A673 (cell line): ENCODE results near the gene TRIM13. TPM values are rescaled to one million over a fixed set of nuclear protein-coding genes. Genes with fewer than 3 reads are reported as not detected.
A peak's percentile ranks its signal among the peaks of the same experiment; 100 is the strongest.
"Not testable (repeated sequence)": the region's sequence is repeated elsewhere in the genome, so short reads cannot be mapped to it uniquely, and the experiment has no call there.

Source experiments
- Bru-seq: library from RNA; stranded (reverse); fragments of 400-500 nt; gene quantifications from one replicate; lab custom pipeline; 2021; lab: Mats Ljungman, UMichigan
- BruChase-seq, 2 experiments: library from RNA; stranded (reverse); fragments of 400-500 nt; gene quantifications; one replicate each; lab custom pipeline; 2021; lab: Mats Ljungman, UMichigan
- BruUV-seq: library from RNA; stranded (reverse); fragments of 400-500 nt; replicated peaks from 2 replicates; lab custom pipeline; 2021; lab: Mats Ljungman, UMichigan
- CTCF ChIA-PET: fragments of 300-600 bp; sonication (Branson Sonifier 250); formaldehyde crosslinking; loops from one replicate; lab custom pipeline; 2022; ENCODE audit warnings: antibody characterized with exemption; lab: Charles Lee
- POLR2A ChIA-PET: fragments of 300-600 bp; sonication (Branson Sonifier 250); formaldehyde crosslinking; loops from one replicate; lab custom pipeline; 2022; ENCODE audit warnings: antibody characterized with exemption; ENCODE audit not compliant: low non-redundant PET; lab: Charles Lee
- DNase-seq: peaks from one replicate; pipeline ENCODE4 v3.0.0-alpha.2; 2015; ENCODE audit warnings: low spot score
- H3K27ac ChIP-seq: fragments of 200-600 bp; sonication (generic); 2 replicates; pipeline ENCODE4 v1.5.1; 2016; ENCODE audit warnings: mixed run types, low read depth, mild to moderate bottlenecking, mixed read lengths, antibody characterized with exemption, low read length; ENCODE audit not compliant: poor library complexity, severe bottlenecking
- H3K27me3 ChIP-seq: fragments of 200-600 bp; sonication (generic); replicated peaks from 2 replicates; pipeline ENCODE4 v1.6.1; 2017; ENCODE audit warnings: mixed run types, low read depth, mild to moderate bottlenecking, mixed read lengths, antibody characterized with exemption, low read length; ENCODE audit not compliant: insufficient read depth, poor library complexity
- H3K36me3 ChIP-seq: fragments of 200-600 bp; sonication (generic); 2 replicates; pipeline ENCODE4 v1.6.1; 2016; ENCODE audit warnings: mixed run types, mild to moderate bottlenecking, mixed read lengths, antibody characterized with exemption, low read length; ENCODE audit not compliant: insufficient read depth, poor library complexity, severe bottlenecking
- H3K4me1 ChIP-seq: fragments of 200-600 bp; sonication (generic); 2 replicates; pipeline ENCODE4 v1.6.1; 2017; ENCODE audit warnings: mixed run types, mild to moderate bottlenecking, mixed read lengths, antibody characterized with exemption, low read length; ENCODE audit not compliant: insufficient read depth, poor library complexity, severe bottlenecking
- H3K4me3 ChIP-seq: fragments of 200-600 bp; sonication (generic); 2 replicates; pipeline ENCODE4 v1.5.1; 2016; ENCODE audit warnings: low read depth, mixed run types, mild to moderate bottlenecking, mixed read lengths, low read length; ENCODE audit not compliant: poor library complexity, severe bottlenecking
- H3K9me3 ChIP-seq: fragments of 200-600 bp; sonication (generic); 2 replicates; pipeline ENCODE4 v1.6.1; 2016; ENCODE audit warnings: mixed run types, low read depth, mild to moderate bottlenecking, mixed read lengths, antibody characterized with exemption, low read length; ENCODE audit not compliant: poor library complexity, severe bottlenecking
- CTCF ChIP-seq: fragments of 300-800, 200-600 bp; sonication (generic); conservative IDR thresholded peaks from 2 replicates; pipeline ENCODE4 v1.5.1; 2017; ENCODE audit warnings: low read depth, mild to moderate bottlenecking, antibody characterized with exemption, low read length, moderate library complexity, mixed read lengths
- EZH2 ChIP-seq: fragments of 200-600 bp; sonication (generic); IDR thresholded peaks from 2 replicates; pipeline ENCODE4 v1.6.1; 2017; ENCODE audit warnings: borderline replicate concordance, low read depth, mild to moderate bottlenecking, mixed read lengths, antibody characterized with exemption, low read length; ENCODE audit not compliant: poor library complexity, severe bottlenecking
- intact Hi-C: fragments of 100-400 bp; cut with micrococcal nuclease; formaldehyde crosslinking; loops from one replicate; pipeline ENCODE4 v1.10.0; 2022; ENCODE audit not compliant: unreplicated experiment
- long read RNA-seq: library from polyadenylated mRNA; stranded (forward); transcript quantifications from one replicate; pipeline ENCODE4 v2.0.0, GENCODE V29; 2022
- total RNA-seq: library from RNA; stranded (reverse); gene quantifications from 2 replicates; pipeline ENCODE4 v1.2.3, GENCODE V29; 2021

TRIM13 gene
- total RNA-seq (36.9 and 38.7 TPM in 2 replicates), Bru-seq, nascent RNA (percentile 95 among the genes with signal in this experiment), BruChase-seq, experiment 1, labeled RNA remaining after a 2-hour chase (percentile 94 among the genes with signal in this experiment), BruChase-seq, experiment 2, labeled RNA remaining after a 6-hour chase (percentile 81 among the genes with signal in this experiment)
- long read RNA-seq, full-length matches to known transcripts, result 38 of 47 reads
- long read RNA-seq, partial matches to known transcripts, result 0 of 47 reads
- long read RNA-seq, other reads (novel, unspliced or antisense), result 9 of 47 reads

- ChIA-PET CTCF (interaction anchor here (0.5 to 1.6 kb wide), 9 partner anchors 21 to 915 kb away, joined by 3 to 10 read pairs (median 6); partner anchors contain the start of gene SPRYD7), POLR2A (interaction anchor here (0.6 to 1.1 kb wide), 3 partner anchors 9 to 352 kb away, joined by 3 read pairs; no protein-coding TSS in a partner anchor)
- peak; percentile 92 for DNase-seq
- H3K27me3 ChIP-seq, result no peaks in the 10 kb centered on the region
- peaks cover 27% of the 10 kb centered on the region for H3K36me3 ChIP-seq
- intact Hi-C loops, result loop anchor here (2.0 to 5.0 kb wide), 2 partner anchors 86 to 535 kb away; no protein-coding TSS in a partner anchor
- peak within 1 kb of the TSS; percentile 98 for H3K4me3 ChIP-seq
- peaks cover 23% of the 10 kb centered on the region for H3K4me1 ChIP-seq
- TF ChIP-seq EZH2 (no peak), CTCF (peak; percentile 93)
- H3K27ac ChIP-seq, result peak within 1 kb of the TSS; percentile 98
- BruUV-seq, result TSS peak; percentile 42
- H3K9me3 ChIP-seq, result no peaks in the 10 kb centered on the region
These were observed at the start of gene TRIM13 for GRCh38 chr13:49996951-49997895. Gene TRIM13 (plus strand): TSS chr13:49997042. CDS start chr13:50011941, 14,899 bp downstream.

GRCh38 chr13:49948777-49949270 lies 48.0 kb upstream of the TRIM13 start:
- H3K27me3 ChIP-seq, H3K36me3 ChIP-seq, BruUV-seq, H3K4me3 ChIP-seq, POLR2A ChIA-PET, H3K9me3 ChIP-seq, H3K4me1 ChIP-seq, intact Hi-C loops, CTCF ChIA-PET, H3K27ac ChIP-seq, DNase-seq: not testable (repeated sequence)

GRCh38 chr13:49951754-49952535 lies 44.9 kb upstream of the TRIM13 start:
- Histone ChIP-seq H3K4me1 (no peaks in the 10 kb centered on the region), H3K36me3 (no peaks in the 10 kb centered on the region), H3K4me3 (no peak overlapping the region), H3K27me3 (no peaks in the 10 kb centered on the region), H3K9me3 (no peaks in the 10 kb centered on the region), H3K27ac (no peak overlapping the region)
- DNase-seq, result no peak
- no TSS peak for BruUV-seq
- POLR2A ChIA-PET, result no interaction called here
- intact Hi-C loops, result no loop called here
- TF ChIP-seq EZH2, result no peak
- no peak for TF ChIP-seq CTCF
- CTCF ChIA-PET, result interaction anchor here (0.7 kb wide), 1 partner anchor 10 kb away, joined by 5 read pairs; no protein-coding TSS in a partner anchor
